Measurements from ENCODE around the gene B4GALNT1.
A peak's percentile ranks its signal among the peaks of the same experiment; 100 is the strongest.

B4GALNT1 gene

GRCh38 chr12:57609101-57609780, 23.8 kb downstream of the B4GALNT1 start:
- no peak for ATAC-seq
- H3K9me3 Mint-ChIP-seq: no peaks in the 10 kb centered on the region
- no peaks in the 10 kb centered on the region for H3K36me3 Mint-ChIP-seq
- peaks cover 68% of the 10 kb centered on the region for H3K27me3 Mint-ChIP-seq
- H3K27ac Mint-ChIP-seq: no peak overlapping the region
- no peak overlapping the region for H3K4me3 Mint-ChIP-seq
- peaks cover 33% of the 10 kb centered on the region for H3K4me1 Mint-ChIP-seq

GRCh38 chr12:57607958-57608663, 24.9 kb downstream of the B4GALNT1 start:
- peaks cover 64% of the 10 kb centered on the region for H3K27me3 Mint-ChIP-seq

GRCh38 chr12:57606821-57607220, 26.2 kb downstream of the B4GALNT1 start:
- peaks cover 11% of the 10 kb centered on the region for H3K36me3 Mint-ChIP-seq
- no peaks in the 10 kb centered on the region for H3K9me3 Mint-ChIP-seq
- H3K27me3 Mint-ChIP-seq: peaks cover 51% of the 10 kb centered on the region
- H3K4me1 Mint-ChIP-seq: peaks cover 24% of the 10 kb centered on the region
- ATAC-seq: no peak
- no peak overlapping the region for H3K27ac Mint-ChIP-seq
- no peak overlapping the region for H3K4me3 Mint-ChIP-seq

More at GRCh38 chr12:57607958-57608663, 24.9 kb downstream of the B4GALNT1 start:
- no peak overlapping the region for H3K27ac Mint-ChIP-seq
- H3K4me3 Mint-ChIP-seq: no peak overlapping the region
- H3K9me3 Mint-ChIP-seq: no peaks in the 10 kb centered on the region
- H3K4me1 Mint-ChIP-seq: peaks cover 24% of the 10 kb centered on the region
- no peaks in the 10 kb centered on the region for H3K36me3 Mint-ChIP-seq
- ATAC-seq: no peak

GRCh38 chr12:57606399-57606798, 26.6 kb downstream of the B4GALNT1 start:
- ATAC-seq: no peak
- H3K4me3 Mint-ChIP-seq: no peak overlapping the region
- peaks cover 50% of the 10 kb centered on the region for H3K27me3 Mint-ChIP-seq
- peaks cover 15% of the 10 kb centered on the region for H3K36me3 Mint-ChIP-seq
- no peaks in the 10 kb centered on the region for H3K9me3 Mint-ChIP-seq
- peaks cover 24% of the 10 kb centered on the region for H3K4me1 Mint-ChIP-seq
- H3K27ac Mint-ChIP-seq: no peak overlapping the region

- peaks cover 45% of the 10 kb centered on the region for H3K27me3 Mint-ChIP-seq
- H3K4me1 Mint-ChIP-seq: peaks cover 20% of the 10 kb centered on the region
- H3K27ac Mint-ChIP-seq: no peak overlapping the region
- H3K9me3 Mint-ChIP-seq: no peaks in the 10 kb centered on the region
- H3K4me3 Mint-ChIP-seq: no peak overlapping the region
- ATAC-seq: no peak
- peaks cover 20% of the 10 kb centered on the region for H3K36me3 Mint-ChIP-seq
Observed at GRCh38 chr12:57605811-57606311, 27.1 kb downstream of the B4GALNT1 start.

- peak; percentile 51 for ATAC-seq
- peak overlapping the region; percentile 79 for H3K4me3 Mint-ChIP-seq
- peaks cover 27% of the 10 kb centered on the region for H3K36me3 Mint-ChIP-seq
- peaks cover 14% of the 10 kb centered on the region for H3K4me1 Mint-ChIP-seq
- H3K27me3 Mint-ChIP-seq: peaks cover 38% of the 10 kb centered on the region
- no peaks in the 10 kb centered on the region for H3K9me3 Mint-ChIP-seq
- peak overlapping the region; percentile 64 for H3K27ac Mint-ChIP-seq
Observed at GRCh38 chr12:57604992-57605810, 27.8 kb downstream of the B4GALNT1 start.

- Mint-ChIP-seq H3K27ac (peak within 1 kb of the TSS; percentile 64), H3K4me1 (peaks cover 12% of the 10 kb centered on the region), H3K36me3 (peaks cover 34% of the 10 kb centered on the region)
Observed at GRCh38 chr12:57604454-57604991, 28.5 kb downstream of the B4GALNT1 start, which contains the start of gene DTX3. DTX3 (plus strand) TSS chr12:57604824; CDS start chr12:57606518, 1,694 bp downstream.

GRCh38 chr12:57603815-57604453, 29.1 kb downstream of the B4GALNT1 start:
- Mint-ChIP-seq H3K36me3 (peaks cover 40% of the 10 kb centered on the region), H3K27ac (peak overlapping the region; percentile 64), H3K27me3 (peaks cover 26% of the 10 kb centered on the region), H3K9me3 (no peaks in the 10 kb centered on the region), H3K4me1 (peaks cover 12% of the 10 kb centered on the region), H3K4me3 (peak overlapping the region; percentile 79)
- no peak for ATAC-seq

More at GRCh38 chr12:57604454-57604991, 28.5 kb downstream of the B4GALNT1 start, which contains the start of gene DTX3:
- peak; percentile 29 for ATAC-seq
- H3K4me3 Mint-ChIP-seq: peak within 1 kb of the TSS; percentile 79
- H3K27me3 Mint-ChIP-seq: peaks cover 31% of the 10 kb centered on the region
- no peaks in the 10 kb centered on the region for H3K9me3 Mint-ChIP-seq

- no peaks in the 10 kb centered on the region for H3K9me3 Mint-ChIP-seq
- peaks cover 12% of the 10 kb centered on the region for H3K4me1 Mint-ChIP-seq
- no peak overlapping the region for H3K4me3 Mint-ChIP-seq
- ATAC-seq: no peak
- peaks cover 20% of the 10 kb centered on the region for H3K27me3 Mint-ChIP-seq
- no peak overlapping the region for H3K27ac Mint-ChIP-seq
- H3K36me3 Mint-ChIP-seq: peaks cover 43% of the 10 kb centered on the region
Observed at GRCh38 chr12:57603324-57603723, 29.7 kb downstream of the B4GALNT1 start.

GRCh38 chr12:57602544-57602943, 30.5 kb downstream of the B4GALNT1 start:
- peaks cover 48% of the 10 kb centered on the region for H3K36me3 Mint-ChIP-seq

GRCh38 chr12:57600395-57600794, 32.6 kb downstream of the B4GALNT1 start:
- H3K4me3 Mint-ChIP-seq: no peak overlapping the region
- ATAC-seq: no peak
- H3K9me3 Mint-ChIP-seq: no peaks in the 10 kb centered on the region
- peaks cover 66% of the 10 kb centered on the region for H3K36me3 Mint-ChIP-seq
- H3K27ac Mint-ChIP-seq: no peak overlapping the region
- H3K4me1 Mint-ChIP-seq: peaks cover 12% of the 10 kb centered on the region
- H3K27me3 Mint-ChIP-seq: peaks cover 3% of the 10 kb centered on the region

More at GRCh38 chr12:57602544-57602943, 30.5 kb downstream of the B4GALNT1 start:
- H3K27ac Mint-ChIP-seq: no peak overlapping the region
- H3K27me3 Mint-ChIP-seq: peaks cover 18% of the 10 kb centered on the region
- no peaks in the 10 kb centered on the region for H3K9me3 Mint-ChIP-seq
- ATAC-seq: no peak
- peaks cover 12% of the 10 kb centered on the region for H3K4me1 Mint-ChIP-seq
- no peak overlapping the region for H3K4me3 Mint-ChIP-seq

GRCh38 chr12:57593187-57593586, 39.8 kb downstream of the B4GALNT1 start:
- Mint-ChIP-seq H3K4me1 (peaks cover 24% of the 10 kb centered on the region), H3K4me3 (no peak overlapping the region), H3K27ac (no peak overlapping the region), H3K27me3 (no peaks in the 10 kb centered on the region), H3K36me3 (peaks cover 26% of the 10 kb centered on the region), H3K9me3 (no peaks in the 10 kb centered on the region)
- no peak for ATAC-seq

- ATAC-seq: no peak
- Mint-ChIP-seq H3K4me1 (peaks cover 24% of the 10 kb centered on the region), H3K27me3 (no peaks in the 10 kb centered on the region), H3K27ac (no peak overlapping the region), H3K4me3 (peak overlapping the region; percentile 90), H3K36me3 (peaks cover 22% of the 10 kb centered on the region), H3K9me3 (no peaks in the 10 kb centered on the region)
Observed at GRCh38 chr12:57592551-57593165, 40.3 kb downstream of the B4GALNT1 start.

- Mint-ChIP-seq H3K36me3 (peaks cover 14% of the 10 kb centered on the region), H3K4me3 (peak overlapping the region; percentile 90), H3K9me3 (no peaks in the 10 kb centered on the region), H3K27ac (peak overlapping the region; percentile 81), H3K4me1 (peaks cover 24% of the 10 kb centered on the region), H3K27me3 (no peaks in the 10 kb centered on the region)
- ATAC-seq: no peak
Observed at GRCh38 chr12:57591782-57592325, 41.1 kb downstream of the B4GALNT1 start.
